ENCODE data around the gene CHMP4A. TPM values are rescaled to one million over a fixed set of nuclear protein-coding genes. Genes with fewer than 3 reads are reported as not detected.

CHMP4A gene
- total RNA-seq, 1 experiment from 2014 or later, result 20.0 TPM

GRCh38 chr14:24181371-24182077 is 31.8 kb downstream of the CHMP4A start:
- Histone ChIP-seq H3K9me3 (no peaks in the 10 kb centered on the region), H3K36me3 (peaks cover 29% of the 10 kb centered on the region), H3K4me3 (no peak overlapping the region), H3K27me3 (no peaks in the 10 kb centered on the region)
- DNase-seq, result no peak

GRCh38 chr14:24179961-24180796 is 33.1 kb downstream of the CHMP4A start:
- H3K9me3 ChIP-seq, result no peaks in the 10 kb centered on the region
- peak; percentile 21 for DNase-seq
- H3K27me3 ChIP-seq, result no peaks in the 10 kb centered on the region
- H3K4me3 ChIP-seq, result no peak overlapping the region
- H3K36me3 ChIP-seq, result peaks cover 18% of the 10 kb centered on the region

- no peak overlapping the region for H3K4me3 ChIP-seq
- no peaks in the 10 kb centered on the region for H3K9me3 ChIP-seq
- no peak for DNase-seq
- H3K36me3 ChIP-seq, result peaks cover 12% of the 10 kb centered on the region
- no peaks in the 10 kb centered on the region for H3K27me3 ChIP-seq
Observed at GRCh38 chr14:24179294-24179960, 33.9 kb downstream of the CHMP4A start.

- Histone ChIP-seq H3K27me3 (no peaks in the 10 kb centered on the region), H3K36me3 (peaks cover 9% of the 10 kb centered on the region)
- no peak for DNase-seq
Observed at GRCh38 chr14:24178399-24179178, 34.7 kb downstream of the CHMP4A start.

GRCh38 chr14:24177891-24178290 is 35.4 kb downstream of the CHMP4A start:
- Histone ChIP-seq H3K4me3 (no peak overlapping the region), H3K9me3 (no peaks in the 10 kb centered on the region), H3K36me3 (peaks cover 9% of the 10 kb centered on the region), H3K27me3 (no peaks in the 10 kb centered on the region)
- no peak for DNase-seq

More at GRCh38 chr14:24178399-24179178, 34.7 kb downstream of the CHMP4A start:
- Histone ChIP-seq H3K9me3 (no peaks in the 10 kb centered on the region), H3K4me3 (no peak overlapping the region)

GRCh38 chr14:24177041-24177825 is 36.1 kb downstream of the CHMP4A start:
- Histone ChIP-seq H3K27me3 (no peaks in the 10 kb centered on the region), H3K9me3 (no peaks in the 10 kb centered on the region), H3K4me3 (no peak overlapping the region), H3K36me3 (peaks cover 9% of the 10 kb centered on the region)
- DNase-seq, result no peak

GRCh38 chr14:24176599-24176998 is 36.7 kb downstream of the CHMP4A start:
- no peaks in the 10 kb centered on the region for H3K27me3 ChIP-seq
- no peak for DNase-seq
- no peak overlapping the region for H3K4me3 ChIP-seq
- H3K9me3 ChIP-seq, result no peaks in the 10 kb centered on the region
- peaks cover 9% of the 10 kb centered on the region for H3K36me3 ChIP-seq

- Histone ChIP-seq H3K4me3 (no peak overlapping the region), H3K9me3 (no peaks in the 10 kb centered on the region), H3K36me3 (no peaks in the 10 kb centered on the region), H3K27me3 (no peaks in the 10 kb centered on the region)
- DNase-seq, result no peak
Observed at GRCh38 chr14:24172871-24173281, 40.4 kb downstream of the CHMP4A start.

- Histone ChIP-seq H3K36me3 (0 out of 2 replicates have a peak, but pooled peaks cover 3% of the 10 kb centered on the region), H3K27me3 (no peaks in the 10 kb centered on the region), H3K4me3 (no peak overlapping the region), H3K9me3 (no peaks in the 10 kb centered on the region)
- DNase-seq, result no peak
Observed at GRCh38 chr14:24172261-24172860, 40.9 kb downstream of the CHMP4A start.

- DNase-seq, result no peak
- Histone ChIP-seq H3K4me3 (no peak within 1 kb of the TSS), H3K9me3 (no peaks in the 10 kb centered on the region), H3K36me3 (0 out of 2 replicates have a peak, but pooled peaks cover 3% of the 10 kb centered on the region), H3K27me3 (no peaks in the 10 kb centered on the region)
Observed at GRCh38 chr14:24171422-24172260, 41.6 kb downstream of the CHMP4A start, which contains the start of gene REC8. Gene REC8, plus strand, starts transcription at chr14:24172080. Its CDS starts 473 bp downstream, at chr14:24172553.

- Histone ChIP-seq H3K36me3 (peaks cover 15% of the 10 kb centered on the region), H3K27me3 (no peaks in the 10 kb centered on the region), H3K9me3 (no peaks in the 10 kb centered on the region), H3K4me3 (no peak overlapping the region)
- no peak for DNase-seq
Observed at GRCh38 chr14:24167469-24168114, 45.7 kb downstream of the CHMP4A start.

- no peaks in the 10 kb centered on the region for H3K27me3 ChIP-seq
- no peaks in the 10 kb centered on the region for H3K9me3 ChIP-seq
- no peak for DNase-seq
- H3K36me3 ChIP-seq, result peaks cover 22% of the 10 kb centered on the region
- H3K4me3 ChIP-seq, result no peak overlapping the region
Observed at GRCh38 chr14:24165785-24166184, 47.5 kb downstream of the CHMP4A start.

- DNase-seq, result no peak
- Histone ChIP-seq H3K4me3 (no peak overlapping the region), H3K36me3 (peaks cover 28% of the 10 kb centered on the region), H3K27me3 (no peaks in the 10 kb centered on the region), H3K9me3 (no peaks in the 10 kb centered on the region)
Observed at GRCh38 chr14:24164518-24164991, 48.7 kb downstream of the CHMP4A start.

- Histone ChIP-seq H3K27me3 (no peaks in the 10 kb centered on the region), H3K4me3 (peak overlapping the region; percentile 57), H3K36me3 (peaks cover 28% of the 10 kb centered on the region), H3K9me3 (no peaks in the 10 kb centered on the region)
- no peak for DNase-seq
Observed at GRCh38 chr14:24162093-24162492, 51.2 kb downstream of the CHMP4A start.

Data from MG63 (cell line).